Ovary (tissue), 9 donors: ENCODE measurements around the gene IGFBP6. TPM values are rescaled to one million over a fixed set of nuclear protein-coding genes. Genes with fewer than 3 reads are reported as not detected.
A peak's percentile ranks its signal among the peaks of the same experiment; 100 is the strongest.

ENCODE experiments used
- DNase-seq, 5 donors: peaks; one replicate each; pipeline ENCODE4 v3.0.0-alpha.2; 2019 to 2020
- H3K27ac ChIP-seq, 2 donors: fragments of 200-600 bp; one replicate each; pipeline versions ENCODE4 v1.5.1 to v1.8.0; 2019 to 2022
- H3K27me3 ChIP-seq: fragments of 200-600 bp; one replicate; pipeline ENCODE4 v1.8.0; 2022
- H3K36me3 ChIP-seq: fragments of 200-600 bp; sonication (generic); one replicate; pipeline ENCODE4 v1.5.1; 2019
- H3K4me1 ChIP-seq: one replicate; pipeline ENCODE4 v1.8.1; 2013; ENCODE audit warnings: mild to moderate bottlenecking, moderate library complexity; ENCODE audit not compliant: insufficient read depth
- H3K4me3 ChIP-seq: fragments of 200-600 bp; sonication (generic); one replicate; pipeline ENCODE4 v1.5.1; 2017
- H3K9me3 ChIP-seq, 2 donors: fragments of 200-600 bp in 1 of 2; sonication (generic) in 1 of 2; one replicate each; pipeline versions ENCODE4 v1.5.1 to v1.8.1; 2013 to 2019; ENCODE audit warnings: mild to moderate bottlenecking in 1 of 2, moderate library complexity in 1 of 2
- EP300 ChIP-seq: sonication (generic); formaldehyde crosslinking; IDR thresholded peaks from one replicate; pipeline ENCODE4 v1.6.1; 2017; ENCODE audit warnings: antibody characterized with exemption
- POLR2A ChIP-seq: fragments of 450-650 bp; IDR thresholded peaks from one replicate; pipeline ENCODE4 v1.6.1; 2017; ENCODE audit warnings: antibody characterized with exemption, mild to moderate bottlenecking, moderate library complexity
- WGBS, 3 donors: extraction: QIAGEN DNeasy Blood & Tissue Kit in 1 of 3; methylation state at CpG; one replicate each; pipeline versions ENCODE4 v1.1.5 to v1.1.7; 2013 to 2017; 5-methylcytosine and 5-hydroxymethylcytosine counted together
- intact Hi-C, 4 donors: fragments of 100-400 bp; cut with DNase I; formaldehyde crosslinking; loops; one replicate each; pipeline versions ENCODE4 v1.11.0 to v1.15.1; 2022 to 2023
- polyA plus RNA-seq, 2 donors: library from polyadenylated mRNA; stranded (reverse); fragments of 200-250 nt in 1 of 2; fragments of 350-450 nt in 1 of 2; fragmentation: Illumina TruSeq in 1 of 2; extraction: RNeasy Lipid Tissue Mini Kit (QIAGEN cat#74804) in 1 of 2; gene quantifications; one replicate each; pipeline ENCODE4 v1.2.3, GENCODE V29; 2013 to 2014
- total RNA-seq, 7 donors: library from RNA; depleted of rRNA in 2 of 7; stranded (reverse); fragments of >200 nt in 2 of 7; fragmentation: NEBNext Ultra II Directional in 3 of 7; extraction: Animal tissue kit (Norgen Biotek cat#: 25700) in 3 of 7; gene quantifications; one replicate each; pipeline versions ENCODE4 v1.1.0 to v1.2.4, GENCODE V29; 2016 to 2023
- TF ChIP-seq, protein P1 (sequence below), 3 donors: fragments of 450-650 bp in 2 of 3; fragments of 200-600 bp in 1 of 3; IDR thresholded peaks; one replicate each; pipeline versions ENCODE4 v1.5.1 to v1.8.0; 2016 to 2022; ENCODE audit warnings: antibody characterized with exemption in 3 of 3, mild to moderate bottlenecking in 1 of 3
- donor health status: DM: no; HTN: no; CAD: no; lungs with moderate emphysema.
- donor health status: DM: no; HTN: no; CAD: no.
- donor health status: Bipolar disorder and iron deficiency.
- donor health status: DM: yes; HTN: yes; CAD: no.
- donor health status: DM: no; HTN: no; CAD: no.
- donor health status: DM: yes; HTN: yes; CAD: no.

IGFBP6 gene
- total and polyA plus RNA-seq, 9 donors: 78.9 to 685 (median 171) TPM

GRCh38 chr12:53059434-53060063 is 37.9 kb upstream of the IGFBP6 start:
- Histone ChIP-seq H3K4me3 (no peak overlapping the region), H3K9me3 (no peaks in the 10 kb centered on the region), H3K27ac (peak overlapping the region in 1 of 2 donors; percentile 20), H3K27me3 (no peaks in the 10 kb centered on the region), H3K4me1 (peaks cover 15% of the 10 kb centered on the region), H3K36me3 (no peaks in the 10 kb centered on the region)
- peak in 2 of 5 donors; percentile 43 to 48 for DNase-seq
- 86 to 87% (median 87%) methylated on average over 19 to 24 of the region's 24 CpGs for WGBS, 3 donors
- intact Hi-C loops: no loop called here
- TF ChIP-seq, protein P1, sequence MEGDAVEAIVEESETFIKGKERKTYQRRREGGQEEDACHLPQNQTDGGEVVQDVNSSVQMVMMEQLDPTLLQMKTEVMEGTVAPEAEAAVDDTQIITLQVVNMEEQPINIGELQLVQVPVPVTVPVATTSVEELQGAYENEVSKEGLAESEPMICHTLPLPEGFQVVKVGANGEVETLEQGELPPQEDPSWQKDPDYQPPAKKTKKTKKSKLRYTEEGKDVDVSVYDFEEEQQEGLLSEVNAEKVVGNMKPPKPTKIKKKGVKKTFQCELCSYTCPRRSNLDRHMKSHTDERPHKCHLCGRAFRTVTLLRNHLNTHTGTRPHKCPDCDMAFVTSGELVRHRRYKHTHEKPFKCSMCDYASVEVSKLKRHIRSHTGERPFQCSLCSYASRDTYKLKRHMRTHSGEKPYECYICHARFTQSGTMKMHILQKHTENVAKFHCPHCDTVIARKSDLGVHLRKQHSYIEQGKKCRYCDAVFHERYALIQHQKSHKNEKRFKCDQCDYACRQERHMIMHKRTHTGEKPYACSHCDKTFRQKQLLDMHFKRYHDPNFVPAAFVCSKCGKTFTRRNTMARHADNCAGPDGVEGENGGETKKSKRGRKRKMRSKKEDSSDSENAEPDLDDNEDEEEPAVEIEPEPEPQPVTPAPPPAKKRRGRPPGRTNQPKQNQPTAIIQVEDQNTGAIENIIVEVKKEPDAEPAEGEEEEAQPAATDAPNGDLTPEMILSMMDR (IDR thresholded peaks at IDR 0.05): no peak
- TF ChIP-seq EP300: no peak
- no peak for TF ChIP-seq POLR2A

DNA sequence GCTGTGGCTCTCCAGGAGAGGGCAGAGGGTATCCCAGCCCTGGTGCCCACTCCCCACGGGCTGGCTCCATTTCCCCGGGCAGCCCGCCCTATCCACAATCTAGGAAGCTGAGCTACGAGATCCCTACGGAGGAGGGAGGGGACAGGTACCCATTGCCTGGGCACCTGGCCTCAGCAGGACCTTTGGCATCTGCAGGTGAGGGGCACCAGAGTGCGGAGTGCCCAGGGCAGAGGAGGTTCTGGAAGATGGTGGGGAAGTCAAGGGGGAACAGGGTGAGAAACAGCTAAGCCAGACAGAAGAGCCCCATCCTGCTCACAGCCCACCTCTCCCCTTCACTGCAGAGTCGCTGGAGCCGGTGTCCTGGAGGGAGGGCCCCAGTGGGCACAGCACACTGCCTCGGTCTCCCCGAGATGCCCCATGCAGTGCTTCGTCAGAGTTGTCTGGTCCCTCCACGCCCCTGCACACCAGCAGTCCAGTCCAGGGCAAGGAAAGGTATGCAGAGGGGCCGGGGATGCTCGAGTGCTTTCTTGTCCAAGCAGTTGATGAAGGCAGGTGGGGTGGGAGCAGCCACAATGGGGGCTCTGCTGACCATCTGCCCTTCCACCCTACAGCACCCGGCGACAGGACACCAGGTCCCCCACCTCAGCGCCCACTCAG is 37.3 kb upstream of the IGFBP6 start:
- H3K36me3 ChIP-seq: no peaks in the 10 kb centered on the region
- TF ChIP-seq POLR2A (no peak), EP300 (no peak)
- TF ChIP-seq, protein P1 (IDR thresholded peaks at IDR 0.05): no peak
- WGBS, 3 donors: 73 to 82% (median 79%) methylated on average over 17 of the region's 17 CpGs
- H3K4me1 ChIP-seq: peaks cover 17% of the 10 kb centered on the region
- intact Hi-C loops: no loop called here
- DNase-seq: peak in 1 of 5 donors; percentile 31
- H3K27ac ChIP-seq: peak overlapping the region; percentile 42 to 64
- H3K9me3 ChIP-seq: no peaks in the 10 kb centered on the region
- no peak overlapping the region for H3K4me3 ChIP-seq
- H3K27me3 ChIP-seq: no peaks in the 10 kb centered on the region

- intact Hi-C loops: no loop called here
- Histone ChIP-seq H3K9me3 (no peaks in the 10 kb centered on the region), H3K36me3 (no peaks in the 10 kb centered on the region), H3K27ac (peak overlapping the region; percentile 42 to 64), H3K27me3 (no peaks in the 10 kb centered on the region), H3K4me1 (peaks cover 17% of the 10 kb centered on the region), H3K4me3 (no peak overlapping the region)
- peak in 4 of 5 donors; percentile 61 to 70 (median 66) for DNase-seq
- TF ChIP-seq, protein P1 (IDR thresholded peaks at IDR 0.05): no peak
- WGBS, 3 donors: 56 to 64% (median 60%) methylated on average over 17 to 18 of the region's 18 CpGs
Measured at GRCh38 chr12:53060721-53061276, 36.7 kb upstream of the IGFBP6 start.

DNA sequence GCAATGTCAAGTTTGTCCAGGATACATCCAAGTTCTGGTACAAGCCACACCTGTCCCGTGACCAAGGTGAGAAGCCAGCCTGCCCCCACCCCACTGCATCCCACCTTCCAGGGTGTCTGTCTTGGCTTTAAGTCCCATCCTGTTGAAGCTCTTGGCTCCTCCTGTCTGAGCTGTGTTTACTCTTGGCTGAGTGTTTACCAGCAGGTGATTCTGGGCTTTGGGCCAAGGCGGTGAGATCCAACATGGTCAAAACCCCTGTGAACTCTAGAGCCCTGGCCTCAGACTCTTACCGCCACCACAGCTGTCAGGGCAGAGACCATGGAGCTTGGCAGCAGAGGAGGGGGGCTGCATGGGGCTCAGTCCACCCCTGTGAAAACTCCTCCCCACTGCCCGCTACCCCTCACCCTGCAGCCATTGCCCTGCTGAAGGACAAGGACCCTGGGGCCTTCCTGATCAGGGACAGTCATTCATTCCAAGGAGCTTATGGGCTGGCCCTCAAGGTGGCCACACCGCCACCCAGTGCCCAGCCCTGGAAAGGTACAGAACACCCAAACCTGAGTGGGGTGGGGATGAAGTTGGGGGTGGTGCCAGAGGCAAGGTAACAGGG is 36.0 kb upstream of the IGFBP6 start:
- H3K36me3 ChIP-seq: no peaks in the 10 kb centered on the region
- H3K9me3 ChIP-seq: no peaks in the 10 kb centered on the region
- intact Hi-C loops: no loop called here
- peak overlapping the region; percentile 42 to 64 for H3K27ac ChIP-seq
- 81 to 89% (median 86%) methylated on average over 5 of the region's 5 CpGs for WGBS, 3 donors
- H3K4me3 ChIP-seq: no peak overlapping the region
- peaks cover 20% of the 10 kb centered on the region for H3K4me1 ChIP-seq
- peak; percentile 44 to 67 (median 54) for DNase-seq
- TF ChIP-seq, protein P1 (IDR thresholded peaks at IDR 0.05): no peak
- no peak for TF ChIP-seq POLR2A
- TF ChIP-seq EP300: no peak
- no peaks in the 10 kb centered on the region for H3K27me3 ChIP-seq
